Endodermal cell (in vitro differentiated cells): Measurements from ENCODE around the gene TAF11L7. TPM values are rescaled to one million over a fixed set of nuclear protein-coding genes. Genes with fewer than 3 reads are reported as not detected.
"Not testable (repeated sequence)": the region's sequence is repeated elsewhere in the genome, so short reads cannot be mapped to it uniquely, and the experiment has no call there.

Experiments used
- DNase-seq: peaks from one replicate; pipeline ENCODE4 v3.0.0-alpha.2; 2017
- H3K27ac ChIP-seq: 2 replicates; pipeline ENCODE4 v1.5.1; 2013; ENCODE audit warnings: mild to moderate bottlenecking, low read depth, low read length, moderate library complexity
- H3K27me3 ChIP-seq: 2 replicates; pipeline ENCODE4 v1.6.1; 2013; ENCODE audit warnings: mild to moderate bottlenecking, low read length, moderate library complexity; ENCODE audit not compliant: insufficient read depth, control insufficient read depth, poor library complexity, severe bottlenecking
- H3K36me3 ChIP-seq: 2 replicates; pipeline ENCODE4 v1.7.0; 2013; ENCODE audit warnings: mild to moderate bottlenecking, low read length, moderate library complexity; ENCODE audit not compliant: control insufficient read depth, insufficient read depth
- H3K4me1 ChIP-seq: one replicate; pipeline ENCODE4 v1.7.0; 2013; ENCODE audit warnings: low read length; ENCODE audit not compliant: control insufficient read depth, insufficient read depth
- H3K4me3 ChIP-seq: 2 replicates; pipeline ENCODE4 v1.5.1; 2013; ENCODE audit warnings: mild to moderate bottlenecking, low read length, moderate library complexity
- H3K9ac ChIP-seq: 2 replicates; pipeline ENCODE4 v1.6.1; 2013; ENCODE audit warnings: mild to moderate bottlenecking, low read length, moderate library complexity; ENCODE audit not compliant: poor library complexity, severe bottlenecking; ENCODE audit errors: extremely low read depth
- H3K9me3 ChIP-seq: 2 replicates; pipeline ENCODE4 v1.6.1; 2013; ENCODE audit warnings: mild to moderate bottlenecking, low read length, moderate library complexity; ENCODE audit not compliant: control insufficient read depth
- H3K27ac Mint-ChIP-seq: 2 replicates; pipeline ENCODE4 v1.8.0; 2020; ENCODE audit warnings: mixed read lengths
- H3K27me3 Mint-ChIP-seq: 2 replicates; pipeline ENCODE4 v1.8.0; 2021; ENCODE audit warnings: mild to moderate bottlenecking, mixed read lengths; ENCODE audit not compliant: insufficient read depth
- H3K36me3 Mint-ChIP-seq: 2 replicates; pipeline ENCODE4 v1.8.0; 2020; ENCODE audit warnings: low read depth, mixed read lengths
- H3K4me1 Mint-ChIP-seq: 2 replicates; pipeline ENCODE4 v1.8.0; 2020; ENCODE audit warnings: mixed read lengths
- H3K4me3 Mint-ChIP-seq: 2 replicates; pipeline ENCODE4 v1.8.0; 2020; ENCODE audit warnings: mild to moderate bottlenecking, moderate library complexity, mixed read lengths
- H3K9me3 Mint-ChIP-seq: 2 replicates; pipeline ENCODE4 v1.8.0; 2020; ENCODE audit warnings: mild to moderate bottlenecking, mixed read lengths
- CTCF ChIP-seq: fragments of 200-600 bp; sonication (generic); conservative IDR thresholded peaks from 2 replicates; pipeline ENCODE4 v1.5.0; 2021; ENCODE audit warnings: antibody characterized with exemption, mild to moderate bottlenecking
- WGBS, 2 experiments: methylation state at CpG; one replicate each; pipeline versions ENCODE4 v1.1.5 to v1.1.7; 2013; ENCODE audit warnings: missing lambda C conversion rate in 2 of 2, mixed read lengths in 1 of 2; ENCODE audit not compliant: insufficient coverage in 1 of 2, insufficient read length in 1 of 2; 5-methylcytosine and 5-hydroxymethylcytosine counted together
- long read RNA-seq, 4 experiments: library from polyadenylated mRNA in 2 of 4; library from RNA in 1 of 4; library from capped mRNA in 1 of 4; stranded (forward) in 3 of 4; unstranded in 1 of 4; transcript quantifications; one replicate each; pipeline ENCODE4 v2.0.0, GENCODE V29; 2020 to 2021; ENCODE audit warnings: inconsistent platforms in 1 of 4
- polyA plus RNA-seq, 2 experiments: library from polyadenylated mRNA; stranded (reverse); fragments of 50-300 nt; gene quantifications; one replicate each; pipeline ENCODE4 v1.2.3, GENCODE V29; 2013
- total RNA-seq, 2 donors: library from RNA; stranded (reverse); fragmentation: NEBNext Ultra II Directional in 1 of 2; extraction: Animal tissue kit (Norgen Biotek cat#: 25700) in 1 of 2; gene quantifications; 2 replicates in 1 of 2; 3 replicates in 1 of 2; pipeline ENCODE4 v1.2.1, GENCODE V29; 2021

TAF11L7 gene
- total RNA-seq = not detected
- polyA plus RNA-seq (2013, experiment 1 of 2) = not detected
- polyA plus RNA-seq (2013, experiment 2 of 2) = not detected
- long read RNA-seq, experiment 1 = 0 reads
- long read RNA-seq, experiment 2 = 0 reads
- long read RNA-seq, experiment 3 = 0 reads
- long read RNA-seq, experiment 4 = 0 reads

- H3K9ac ChIP-seq, H3K4me3 Mint-ChIP-seq, H3K27ac Mint-ChIP-seq, H3K4me3 ChIP-seq, H3K4me1 Mint-ChIP-seq, H3K36me3 ChIP-seq, H3K27me3 ChIP-seq, H3K9me3 Mint-ChIP-seq, H3K9me3 ChIP-seq, H3K27me3 Mint-ChIP-seq, H3K36me3 Mint-ChIP-seq, H3K4me1 ChIP-seq, DNase-seq, H3K27ac ChIP-seq: not testable (repeated sequence)
- no CpG with 5 or more reads among the region's 16 CpGs for WGBS, 2 experiments
Observed at GRCh38 chr5:17585658-17586057, at the start of gene TAF11L7. TAF11L7 (minus strand) TSS chr5:17585758.

- WGBS, 2 experiments = 87 to 96% methylated on average over 4 to 5 of the region's 5 CpGs
- no peak for TF ChIP-seq CTCF
- Mint-ChIP-seq H3K27me3 (no peaks in the 10 kb centered on the region), H3K9me3 (no peaks in the 10 kb centered on the region), H3K27ac (no peak within 1 kb of the TSS), H3K4me1 (no peaks in the 10 kb centered on the region), H3K4me3 (no peak within 1 kb of the TSS), H3K36me3 (no peaks in the 10 kb centered on the region)
- Histone ChIP-seq H3K9me3 (no peaks in the 10 kb centered on the region), H3K27me3 (no peaks in the 10 kb centered on the region), H3K9ac (no peak within 1 kb of the TSS), H3K36me3 (no peaks in the 10 kb centered on the region), H3K4me1 (no peaks in the 10 kb centered on the region), H3K4me3 (no peak within 1 kb of the TSS), H3K27ac (no peak within 1 kb of the TSS)
- no peak for DNase-seq
Observed at GRCh38 chr5:17634160-17634559, 48.6 kb upstream of the TAF11L7 start, which contains the start of gene TAF11L14. TAF11L14 (plus strand) TSS chr5:17634460.

GRCh38 chr5:17631788-17632187, 46.2 kb upstream of the TAF11L7 start, which contains the start of gene TAF11L13:
TAF11L13 (plus strand) TSS chr5:17632088.
- not testable (repeated sequence) for H3K36me3 ChIP-seq, H3K27ac ChIP-seq, H3K9ac ChIP-seq, H3K27ac Mint-ChIP-seq, H3K4me3 ChIP-seq, DNase-seq, H3K9me3 ChIP-seq, H3K36me3 Mint-ChIP-seq, H3K4me1 ChIP-seq, H3K4me3 Mint-ChIP-seq, H3K9me3 Mint-ChIP-seq, H3K27me3 Mint-ChIP-seq, H3K27me3 ChIP-seq, H3K4me1 Mint-ChIP-seq
- 93% methylated on average over 6 of the region's 12 CpGs; no CpG with 5 or more reads in 1 of the 2 experiments for WGBS, 2 experiments

GRCh38 chr5:17625686-17626085, 40.1 kb upstream of the TAF11L7 start:
- Mint-ChIP-seq H3K4me1 (no peaks in the 10 kb centered on the region), H3K27me3 (no peaks in the 10 kb centered on the region), H3K4me3 (no peak overlapping the region), H3K9me3 (no peaks in the 10 kb centered on the region), H3K27ac (no peak overlapping the region), H3K36me3 (no peaks in the 10 kb centered on the region)
- WGBS, 2 experiments = 95% methylated on average over 11 of the region's 11 CpGs; no CpG with 5 or more reads in 1 of the 2 experiments
- Histone ChIP-seq H3K27me3 (no peaks in the 10 kb centered on the region), H3K4me3 (no peak overlapping the region), H3K9ac (no peak overlapping the region), H3K4me1 (no peaks in the 10 kb centered on the region), H3K27ac (no peak overlapping the region), H3K36me3 (no peaks in the 10 kb centered on the region), H3K9me3 (no peaks in the 10 kb centered on the region)
- no peak for TF ChIP-seq CTCF
- DNase-seq = no peak
